ENCODE data around the gene ZNF408.

The ZNF408 gene

GRCh38 chr11:46700241-46701077 lies at the start of gene ZNF408, which contains the start of gene ARHGAP1:
TSS of gene ZNF408 (plus strand) at chr11:46701031. CDS start at chr11:46701048, 17 bp downstream.
TSS of gene ARHGAP1 (minus strand) at chr11:46700619. CDS start at chr11:46696107, 4,512 bp downstream.
- TF ChIP-seq, protein P1, sequence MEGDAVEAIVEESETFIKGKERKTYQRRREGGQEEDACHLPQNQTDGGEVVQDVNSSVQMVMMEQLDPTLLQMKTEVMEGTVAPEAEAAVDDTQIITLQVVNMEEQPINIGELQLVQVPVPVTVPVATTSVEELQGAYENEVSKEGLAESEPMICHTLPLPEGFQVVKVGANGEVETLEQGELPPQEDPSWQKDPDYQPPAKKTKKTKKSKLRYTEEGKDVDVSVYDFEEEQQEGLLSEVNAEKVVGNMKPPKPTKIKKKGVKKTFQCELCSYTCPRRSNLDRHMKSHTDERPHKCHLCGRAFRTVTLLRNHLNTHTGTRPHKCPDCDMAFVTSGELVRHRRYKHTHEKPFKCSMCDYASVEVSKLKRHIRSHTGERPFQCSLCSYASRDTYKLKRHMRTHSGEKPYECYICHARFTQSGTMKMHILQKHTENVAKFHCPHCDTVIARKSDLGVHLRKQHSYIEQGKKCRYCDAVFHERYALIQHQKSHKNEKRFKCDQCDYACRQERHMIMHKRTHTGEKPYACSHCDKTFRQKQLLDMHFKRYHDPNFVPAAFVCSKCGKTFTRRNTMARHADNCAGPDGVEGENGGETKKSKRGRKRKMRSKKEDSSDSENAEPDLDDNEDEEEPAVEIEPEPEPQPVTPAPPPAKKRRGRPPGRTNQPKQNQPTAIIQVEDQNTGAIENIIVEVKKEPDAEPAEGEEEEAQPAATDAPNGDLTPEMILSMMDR (IDR thresholded peaks at IDR 0.05; ENCODE audit: poor library complexity, severe bottlenecking): no peak
- H3K4me1 ChIP-seq (ENCODE audit: insufficient read depth, poor library complexity, severe bottlenecking): no peaks in the 10 kb centered on the region
- ATAC-seq (ENCODE audit: low read depth): peak; percentile 94
- DNase-seq (ENCODE audit: low spot score): peak; percentile 99
- H3K27ac ChIP-seq (ENCODE audit: poor library complexity, severe bottlenecking): peak within 1 kb of the TSS; percentile 67
- H3K4me3 ChIP-seq (ENCODE audit: severe bottlenecking): peak within 1 kb of the TSS; percentile 76
- peaks cover 37% of the 10 kb centered on the region for H3K36me3 ChIP-seq (ENCODE audit: low read depth)
- H3K9me3 ChIP-seq (ENCODE audit: severe bottlenecking): no peaks in the 10 kb centered on the region
- H3K27me3 ChIP-seq (ENCODE audit: insufficient read depth, poor library complexity, severe bottlenecking): no peaks in the 10 kb centered on the region

DNA sequence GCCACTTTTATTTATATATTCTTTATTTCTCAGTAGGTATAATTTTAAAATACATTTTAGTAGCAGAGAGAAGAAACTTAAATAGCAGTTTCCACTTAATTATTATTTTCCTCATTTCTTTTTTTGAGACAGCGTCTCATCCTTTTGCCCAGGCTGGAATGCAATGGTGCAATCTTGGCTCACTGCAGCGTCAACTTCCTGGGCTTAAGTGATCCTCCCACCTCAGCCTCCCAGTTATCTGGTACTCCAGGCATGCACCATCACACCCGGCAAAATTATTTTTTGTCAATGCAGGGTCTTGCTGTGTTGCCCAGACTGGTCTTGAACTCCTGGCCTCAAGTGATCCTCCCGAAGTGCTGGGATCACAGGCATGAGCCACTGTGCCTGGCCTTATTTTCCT lies 45.2 kb upstream of the ZNF408 start:
- DNase-seq (ENCODE audit: low spot score) (no peak), ATAC-seq (ENCODE audit: low read depth) (no peak)
- TF ChIP-seq, protein P1 (IDR thresholded peaks at IDR 0.05; ENCODE audit: poor library complexity, severe bottlenecking): no peak
- H3K4me1 ChIP-seq (ENCODE audit: insufficient read depth, poor library complexity, severe bottlenecking): no peaks in the 10 kb centered on the region
- H3K27me3 ChIP-seq (ENCODE audit: insufficient read depth, poor library complexity, severe bottlenecking): no peaks in the 10 kb centered on the region
- H3K4me3 ChIP-seq (ENCODE audit: severe bottlenecking): no peak overlapping the region
- H3K9me3 ChIP-seq (ENCODE audit: severe bottlenecking): no peaks in the 10 kb centered on the region
- peaks cover 86% of the 10 kb centered on the region for H3K36me3 ChIP-seq (ENCODE audit: low read depth)
- no peak overlapping the region for H3K27ac ChIP-seq (ENCODE audit: poor library complexity, severe bottlenecking)

DNA sequence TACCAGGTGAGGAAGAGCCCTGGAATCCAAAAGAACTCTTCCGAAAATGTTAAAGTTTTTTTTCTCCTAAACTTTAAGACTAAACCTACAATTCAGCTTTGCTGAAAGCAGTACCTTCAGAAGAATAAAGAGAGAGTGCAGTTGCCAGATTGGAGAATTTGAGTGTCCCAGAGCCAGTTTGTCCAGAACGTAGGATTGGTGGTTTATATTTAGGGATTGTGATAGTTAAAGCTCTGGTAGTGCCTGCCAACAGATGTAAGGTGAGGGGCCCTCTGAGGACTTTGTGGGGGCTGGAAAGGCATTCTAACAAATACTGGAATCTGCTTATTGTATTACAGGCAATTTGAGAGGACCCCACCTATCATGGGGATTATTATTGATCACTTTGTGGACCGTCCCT lies 43.6 kb upstream of the ZNF408 start:
- Histone ChIP-seq H3K36me3 (ENCODE audit: low read depth) (peaks cover 78% of the 10 kb centered on the region), H3K9me3 (ENCODE audit: severe bottlenecking) (no peaks in the 10 kb centered on the region), H3K27me3 (ENCODE audit: insufficient read depth, poor library complexity, severe bottlenecking) (no peaks in the 10 kb centered on the region), H3K27ac (ENCODE audit: poor library complexity, severe bottlenecking) (no peak overlapping the region), H3K4me3 (ENCODE audit: severe bottlenecking) (no peak overlapping the region), H3K4me1 (ENCODE audit: insufficient read depth, poor library complexity, severe bottlenecking) (no peaks in the 10 kb centered on the region)
- ATAC-seq (ENCODE audit: low read depth) (no peak), DNase-seq (ENCODE audit: low spot score) (no peak)
- TF ChIP-seq, protein P1 (IDR thresholded peaks at IDR 0.05; ENCODE audit: poor library complexity, severe bottlenecking): no peak

- Histone ChIP-seq H3K9me3 (ENCODE audit: severe bottlenecking) (no peaks in the 10 kb centered on the region), H3K36me3 (ENCODE audit: low read depth) (peaks cover 68% of the 10 kb centered on the region), H3K27ac (ENCODE audit: poor library complexity, severe bottlenecking) (no peak overlapping the region), H3K4me3 (ENCODE audit: severe bottlenecking) (no peak overlapping the region), H3K27me3 (ENCODE audit: insufficient read depth, poor library complexity, severe bottlenecking) (no peaks in the 10 kb centered on the region), H3K4me1 (ENCODE audit: insufficient read depth, poor library complexity, severe bottlenecking) (no peaks in the 10 kb centered on the region)
- DNase-seq (ENCODE audit: low spot score): no peak
- no peak for ATAC-seq (ENCODE audit: low read depth)
- TF ChIP-seq, protein P1 (IDR thresholded peaks at IDR 0.05; ENCODE audit: poor library complexity, severe bottlenecking): no peak
Observed at GRCh38 chr11:46658259-46658658, 42.6 kb upstream of the ZNF408 start.

GRCh38 chr11:46659908-46660307 lies 40.9 kb upstream of the ZNF408 start:
- TF ChIP-seq, protein P1 (IDR thresholded peaks at IDR 0.05; ENCODE audit: poor library complexity, severe bottlenecking): no peak
- Histone ChIP-seq H3K4me3 (ENCODE audit: severe bottlenecking) (no peak overlapping the region), H3K27ac (ENCODE audit: poor library complexity, severe bottlenecking) (no peak overlapping the region), H3K9me3 (ENCODE audit: severe bottlenecking) (no peaks in the 10 kb centered on the region), H3K36me3 (ENCODE audit: low read depth) (peaks cover 67% of the 10 kb centered on the region), H3K4me1 (ENCODE audit: insufficient read depth, poor library complexity, severe bottlenecking) (no peaks in the 10 kb centered on the region), H3K27me3 (ENCODE audit: insufficient read depth, poor library complexity, severe bottlenecking) (no peaks in the 10 kb centered on the region)
- ATAC-seq (ENCODE audit: low read depth): no peak
- DNase-seq (ENCODE audit: low spot score): no peak

Data from RWPE2 (cell line).